ENCODE results near the gene LRRC47.
"Not testable (repeated sequence)": the region's sequence is repeated elsewhere in the genome, so short reads cannot be mapped to it uniquely, and the experiment has no call there.

Gene LRRC47

GRCh38 chr1:3809680-3810079 is 13.4 kb upstream of the LRRC47 start:
- no peaks in the 10 kb centered on the region for H3K9me3 ChIP-seq (ENCODE audit: low read depth, low read length)
- TF ChIP-seq EZH2 (IDR thresholded peaks at IDR 0.05) (no peak), FOXP2 (optimal IDR thresholded peaks at IDR 0.05; ENCODE audit: control extremely low read depth, extremely low read length, insufficient read depth) (no peak), POLR2AphosphoS5 (IDR thresholded peaks at IDR 0.05; ENCODE audit: borderline replicate concordance, low read depth, low read length) (no peak)
- no peak overlapping the region for H3K4me3 ChIP-seq
- H3K27ac ChIP-seq: no peak overlapping the region
- no peak for DNase-seq (ENCODE audit: low read depth, low spot score)
- no peaks in the 10 kb centered on the region for H3K36me3 ChIP-seq (ENCODE audit: insufficient read depth, low read length)
- H3K9ac ChIP-seq (ENCODE audit: insufficient read length): no peak overlapping the region

- Histone ChIP-seq H3K4me3 (no peak overlapping the region), H3K36me3 (ENCODE audit: insufficient read depth, low read length) (no peaks in the 10 kb centered on the region), H3K9ac (ENCODE audit: insufficient read length) (no peak overlapping the region), H3K27ac (no peak overlapping the region), H3K9me3 (ENCODE audit: low read depth, low read length) (no peaks in the 10 kb centered on the region)
- TF ChIP-seq EZH2 (IDR thresholded peaks at IDR 0.05) (no peak), POLR2AphosphoS5 (IDR thresholded peaks at IDR 0.05; ENCODE audit: borderline replicate concordance, low read depth, low read length) (no peak)
- no peak for DNase-seq (ENCODE audit: low read depth, low spot score)
Measured at GRCh38 chr1:3807769-3808168, 11.5 kb upstream of the LRRC47 start.

- Histone ChIP-seq H3K27ac (no peak overlapping the region), H3K9ac (ENCODE audit: insufficient read length) (no peak overlapping the region), H3K9me3 (ENCODE audit: low read depth, low read length) (no peaks in the 10 kb centered on the region), H3K4me3 (no peak overlapping the region), H3K36me3 (ENCODE audit: insufficient read depth, low read length) (no peaks in the 10 kb centered on the region)
- TF ChIP-seq EZH2 (IDR thresholded peaks at IDR 0.05): no peak
- TF ChIP-seq POLR2AphosphoS5 (IDR thresholded peaks at IDR 0.05; ENCODE audit: borderline replicate concordance, low read depth, low read length): no peak
- no peak for TF ChIP-seq FOXP2 (optimal IDR thresholded peaks at IDR 0.05; ENCODE audit: control extremely low read depth, extremely low read length, insufficient read depth)
- DNase-seq (ENCODE audit: low read depth, low spot score): no peak
Measured at GRCh38 chr1:3805038-3805437, 8.7 kb upstream of the LRRC47 start.

- H3K27ac ChIP-seq; H3K36me3 ChIP-seq (ENCODE audit: insufficient read depth, low read length); H3K9me3 ChIP-seq (ENCODE audit: low read depth, low read length); H3K4me3 ChIP-seq; DNase-seq (ENCODE audit: low read depth, low spot score); H3K9ac ChIP-seq (ENCODE audit: insufficient read length): not testable (repeated sequence)
Measured at GRCh38 chr1:3804627-3804944, 8.3 kb upstream of the LRRC47 start.

- Histone ChIP-seq H3K9me3 (ENCODE audit: low read depth, low read length) (no peaks in the 10 kb centered on the region), H3K27ac (no peak overlapping the region), H3K9ac (ENCODE audit: insufficient read length) (no peak overlapping the region), H3K36me3 (ENCODE audit: insufficient read depth, low read length) (no peaks in the 10 kb centered on the region), H3K4me3 (no peak overlapping the region)
- no peak for TF ChIP-seq EZH2 (IDR thresholded peaks at IDR 0.05)
- TF ChIP-seq POLR2AphosphoS5 (IDR thresholded peaks at IDR 0.05; ENCODE audit: borderline replicate concordance, low read depth, low read length): no peak
- TF ChIP-seq FOXP2 (optimal IDR thresholded peaks at IDR 0.05; ENCODE audit: control extremely low read depth, extremely low read length, insufficient read depth): no peak
- no peak for DNase-seq (ENCODE audit: low read depth, low spot score)
Measured at GRCh38 chr1:3803905-3804626, 7.8 kb upstream of the LRRC47 start.

GRCh38 chr1:3800795-3801194 is 4.5 kb upstream of the LRRC47 start:
- H3K4me3 ChIP-seq; H3K9ac ChIP-seq (ENCODE audit: insufficient read length); H3K27ac ChIP-seq; DNase-seq (ENCODE audit: low read depth, low spot score); H3K9me3 ChIP-seq (ENCODE audit: low read depth, low read length); H3K36me3 ChIP-seq (ENCODE audit: insufficient read depth, low read length): not testable (repeated sequence)

- Histone ChIP-seq H3K27ac (no peak overlapping the region), H3K9ac (ENCODE audit: insufficient read length) (no peak overlapping the region), H3K9me3 (ENCODE audit: low read depth, low read length) (no peaks in the 10 kb centered on the region), H3K4me3 (no peak overlapping the region), H3K36me3 (ENCODE audit: insufficient read depth, low read length) (no peaks in the 10 kb centered on the region)
- TF ChIP-seq EZH2 (IDR thresholded peaks at IDR 0.05) (no peak), POLR2AphosphoS5 (IDR thresholded peaks at IDR 0.05; ENCODE audit: borderline replicate concordance, low read depth, low read length) (no peak), FOXP2 (optimal IDR thresholded peaks at IDR 0.05; ENCODE audit: control extremely low read depth, extremely low read length, insufficient read depth) (no peak)
- no peak for DNase-seq (ENCODE audit: low read depth, low spot score)
Measured at GRCh38 chr1:3799976-3800685, 3.8 kb upstream of the LRRC47 start.

GRCh38 chr1:3795453-3796214 is 664 bp downstream of the LRRC47 start:
- Histone ChIP-seq H3K9me3 (ENCODE audit: low read depth, low read length) (no peaks in the 10 kb centered on the region), H3K36me3 (ENCODE audit: insufficient read depth, low read length) (no peaks in the 10 kb centered on the region), H3K9ac (ENCODE audit: insufficient read length) (peak overlapping the region; percentile 94), H3K4me3 (peak overlapping the region; percentile 98), H3K27ac (no peak overlapping the region)
- TF ChIP-seq EZH2 (IDR thresholded peaks at IDR 0.05) (no peak), FOXP2 (optimal IDR thresholded peaks at IDR 0.05; ENCODE audit: control extremely low read depth, extremely low read length, insufficient read depth) (no peak), POLR2AphosphoS5 (IDR thresholded peaks at IDR 0.05; ENCODE audit: borderline replicate concordance, low read depth, low read length) (no peak)
- no peak for DNase-seq (ENCODE audit: low read depth, low spot score)
